Ishikawa (cell line): Measurements from ENCODE around the gene TNKS1BP1.

Experiments
- CEBPB ChIP-seq: IDR thresholded peaks from 2 replicates; pipeline ENCODE4 v1.6.1; 2012
- CREB1 ChIP-seq: IDR thresholded peaks from 2 replicates; pipeline ENCODE4 v1.6.1; 2012; ENCODE audit warnings: low read depth
- EGR1 ChIP-seq: IDR thresholded peaks from 2 replicates; pipeline ENCODE4 v1.6.1; 2012
- FOXM1 ChIP-seq: IDR thresholded peaks from 2 replicates; pipeline ENCODE4 v1.6.1; 2012; ENCODE audit warnings: low read depth, borderline replicate concordance
- MAX ChIP-seq: IDR thresholded peaks from 2 replicates; pipeline ENCODE4 v1.6.1; 2012
- NFIC ChIP-seq: IDR thresholded peaks from 2 replicates; pipeline ENCODE4 v1.6.1; 2012
- RAD21 ChIP-seq: IDR thresholded peaks from 2 replicates; pipeline ENCODE4 v1.6.1; 2012; ENCODE audit warnings: low read depth
- REST ChIP-seq: IDR thresholded peaks from 2 replicates; pipeline ENCODE4 v1.6.1; 2012; ENCODE audit warnings: low read depth, mild to moderate bottlenecking
- TAF1 ChIP-seq: IDR thresholded peaks from 2 replicates; pipeline ENCODE4 v1.6.1; 2012; ENCODE audit warnings: low read depth, mild to moderate bottlenecking
- TCF12 ChIP-seq: IDR thresholded peaks from 2 replicates; pipeline ENCODE4 v1.6.1; 2012; ENCODE audit warnings: low read depth
- TEAD4 ChIP-seq: IDR thresholded peaks from 2 replicates; pipeline ENCODE4 v1.6.1; 2012
- USF1 ChIP-seq: IDR thresholded peaks from 2 replicates; pipeline ENCODE4 v1.6.1; 2012
- YY1 ChIP-seq: IDR thresholded peaks from 2 replicates; pipeline ENCODE4 v1.6.1; 2012; ENCODE audit warnings: low read depth
- ZBTB7A ChIP-seq: IDR thresholded peaks from 2 replicates; pipeline ENCODE4 v1.6.1; 2012; ENCODE audit warnings: low read depth

TNKS1BP1 gene

GRCh38 chr11:57251491-57252104, 73.2 kb downstream of the TNKS1BP1 start:
- peak; percentile 59; the same call in 1 of the 2 replicates for TF ChIP-seq NFIC
- no peak for TF ChIP-seq EGR1
- TF ChIP-seq CEBPB, result no peak
- no peak for TF ChIP-seq REST
- no peak for TF ChIP-seq ZBTB7A
- TF ChIP-seq USF1, result no peak

- TF ChIP-seq EGR1 (no peak), CREB1 (no peak), MAX (no peak), FOXM1 (no peak), TEAD4 (no peak), ZBTB7A (no peak), USF1 (no peak), TCF12 (no peak), YY1 (no peak), RAD21 (no peak), TAF1 (no peak), NFIC (no peak), CEBPB (no peak)
Measured at GRCh38 chr11:57251037-57251436, 73.7 kb downstream of the TNKS1BP1 start.
